AG04449 (cell line): ENCODE data around the gene E2F7.

Source experiments
- CTCF ChIA-PET: fragments of 350-600 bp; formaldehyde crosslinking; extraction: SDS; loops from one replicate; lab custom pipeline; 2021; ENCODE audit warnings: antibody characterized with exemption; lab: Yijun Ruan, JAX
- POLR2A ChIA-PET: fragments of 400-600, 350-600 bp; formaldehyde crosslinking; extraction: SDS; loops from one replicate; lab custom pipeline; 2020; ENCODE audit warnings: antibody characterized with exemption, inconsistent platforms; lab: Yijun Ruan, JAX
- DNase-seq: peaks from one replicate; pipeline ENCODE4 v3.0.0-alpha.2; 2010; ENCODE audit warnings: low read depth, low spot score
- H3K4me3 ChIP-seq: 2 replicates; pipeline ENCODE4 v1.5.1; 2011; ENCODE audit warnings: low read depth, mild to moderate bottlenecking, control low read depth, low read length
- CTCF ChIP-seq: IDR thresholded peaks from one replicate; pipeline ENCODE4 v1.5.1; 2011; ENCODE audit warnings: mild to moderate bottlenecking, moderate library complexity, low read length, control low read depth, inconsistent platforms; ENCODE audit not compliant: insufficient read depth; ENCODE audit errors: missing control alignments

The E2F7 gene

DNA sequence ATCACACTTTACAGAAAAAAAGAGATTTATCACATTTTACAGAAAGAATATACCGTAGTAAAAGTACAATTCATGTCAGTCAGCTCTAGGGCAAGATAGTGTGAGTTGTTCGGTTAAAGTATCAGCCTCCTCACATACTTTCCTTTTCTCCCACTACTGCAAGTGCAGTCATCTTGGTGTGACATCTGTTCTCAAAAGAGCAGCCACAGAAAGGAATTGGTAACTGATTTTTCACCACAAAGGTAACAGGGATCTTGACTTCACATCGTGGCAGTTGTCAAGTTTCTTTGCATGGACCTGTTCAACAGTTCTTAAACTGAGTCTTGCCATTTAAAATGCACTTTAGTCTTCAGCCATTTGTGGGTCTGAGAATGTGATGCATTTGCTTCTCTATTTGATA lies 5.0 kb upstream of the E2F7 start:
- CTCF ChIA-PET, result no interaction called here
- POLR2A ChIA-PET, result no interaction called here
- no peak overlapping the region for H3K4me3 ChIP-seq
- DNase-seq, result no peak
- TF ChIP-seq CTCF, result no peak

DNA sequence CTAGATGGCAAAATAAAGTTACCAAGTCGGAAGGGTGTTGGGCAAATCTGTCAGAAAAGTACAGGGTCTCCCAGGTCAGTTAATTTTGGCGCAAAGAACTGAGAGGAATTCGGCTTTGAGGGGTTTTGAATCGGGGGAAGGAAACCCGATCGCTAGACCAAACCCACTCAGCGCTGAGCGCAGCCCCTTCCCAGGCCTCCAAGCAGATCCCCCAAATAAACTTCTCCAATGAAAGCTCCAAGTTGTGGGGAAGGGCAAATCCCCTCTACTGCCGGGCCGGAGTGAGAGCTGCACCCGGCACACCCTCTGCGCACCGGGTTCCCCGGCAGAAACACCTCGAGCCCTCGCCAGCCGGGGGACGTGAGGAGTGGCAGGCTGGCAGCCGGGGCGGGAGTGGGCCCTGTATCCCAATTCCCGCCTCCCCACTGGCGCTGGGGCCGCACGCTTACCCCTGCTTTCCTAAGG lies 441 bp downstream of the E2F7 start:
- no peak for DNase-seq
- no peak for TF ChIP-seq CTCF
- H3K4me3 ChIP-seq, result peak overlapping the region; percentile 73
- POLR2A ChIA-PET, result interaction anchor here (0.8 kb wide), 1 partner anchor 291 kb away, joined by 3 read pairs; no protein-coding TSS in a partner anchor
- CTCF ChIA-PET, result interaction anchor here (2.4 kb wide), 1 partner anchor 15 kb away, joined by 20 read pairs; no protein-coding TSS in a partner anchor

GRCh38 chr12:77062846-77063461 lies 2.4 kb downstream of the E2F7 start:
- CTCF ChIA-PET, result interaction anchor here (2.4 to 6.3 kb wide), 2 partner anchors 13 to 14 kb away, joined by 20 to 81 read pairs; no protein-coding TSS in a partner anchor
- TF ChIP-seq CTCF, result no peak
- no peak for DNase-seq
- H3K4me3 ChIP-seq, result no peak overlapping the region
- POLR2A ChIA-PET, result no interaction called here

GRCh38 chr12:77062396-77062795 lies 3.0 kb downstream of the E2F7 start:
- no peak for DNase-seq
- ChIA-PET POLR2A (no interaction called here), CTCF (interaction anchor here (6.3 kb wide), 1 partner anchor 14 kb away, joined by 81 read pairs; no protein-coding TSS in a partner anchor)
- H3K4me3 ChIP-seq, result no peak overlapping the region
- TF ChIP-seq CTCF, result no peak

DNA sequence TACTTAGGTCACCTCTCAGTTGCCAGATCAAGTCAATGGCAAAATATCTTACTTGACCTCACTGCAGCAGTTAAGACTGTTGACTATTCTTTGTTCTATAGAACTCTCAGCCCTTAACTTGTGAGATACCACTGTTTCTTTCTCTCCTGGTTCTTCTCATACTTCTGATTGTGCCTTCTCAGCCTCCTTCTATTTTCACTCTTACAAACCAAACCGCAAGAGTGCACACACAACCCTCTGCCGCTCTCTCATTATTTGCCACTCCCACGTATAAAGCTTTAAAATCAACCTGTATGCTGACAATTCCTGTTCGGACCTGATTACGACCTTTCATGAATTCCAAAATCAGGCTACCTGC lies 4.5 kb downstream of the E2F7 start:
- no peak for DNase-seq
- POLR2A ChIA-PET, result interaction anchor here (0.6 kb wide), 1 partner anchor 518 kb away, joined by 3 read pairs; no protein-coding TSS in a partner anchor
- TF ChIP-seq CTCF, result no peak
- CTCF ChIA-PET, result interaction anchor here (6.3 kb wide), 1 partner anchor 12 kb away, joined by 81 read pairs; no protein-coding TSS in a partner anchor
- no peak overlapping the region for H3K4me3 ChIP-seq

GRCh38 chr12:77060136-77060882 lies 5.1 kb downstream of the E2F7 start:
- ChIA-PET POLR2A (interaction anchor here (0.6 kb wide), 1 partner anchor 519 kb away, joined by 3 read pairs; no protein-coding TSS in a partner anchor), CTCF (interaction anchor here (1.1 to 6.3 kb wide), 2 partner anchors 11 to 240 kb away, joined by 3 to 81 read pairs; no protein-coding TSS in a partner anchor)
- no peak overlapping the region for H3K4me3 ChIP-seq
- no peak for TF ChIP-seq CTCF
- DNase-seq, result no peak
